Measurements from ENCODE around the gene OXSR1. TPM values are rescaled to one million over a fixed set of nuclear protein-coding genes. Genes with fewer than 3 reads are reported as not detected.

Gene OXSR1
- total and polyA plus RNA-seq, 8 donors: 7.0 to 49.9 (median 19.8) TPM

- Histone ChIP-seq H3K4me1 (peaks cover 0 to 9% (median 0%) of the 10 kb centered on the region in 4 donors), H3K36me3 (peaks cover 0 to 78% (median 65%) of the 10 kb centered on the region in 4 donors), H3K27me3 (no peaks in the 10 kb centered on the region), H3K4me3 (no peak overlapping the region), H3K9me3 (no peaks in the 10 kb centered on the region), H3K27ac (no peak overlapping the region)
- 90 to 99% (median 97%) methylated on average over 2 of the region's 2 CpGs for WGBS, 5 donors
- intact Hi-C loops (cut with DNase I; ENCODE audit: low total_unique reads): no loop called here
- DNase-seq: no peak
- no peak for TF ChIP-seq CTCF (IDR thresholded peaks at IDR 0.05)
- no peak for TF ChIP-seq POLR2A (IDR thresholded peaks at IDR 0.05)
- TF ChIP-seq EP300 (IDR thresholded peaks at IDR 0.05): no peak
These were observed 60.9 kb downstream of the OXSR1 start for GRCh38 chr3:38226273-38226672.

GRCh38 chr3:38227989-38228388 is 62.7 kb downstream of the OXSR1 start:
- Histone ChIP-seq H3K27ac (no peak overlapping the region), H3K9me3 (no peaks in the 10 kb centered on the region), H3K4me3 (no peak overlapping the region), H3K36me3 (peaks cover 0 to 76% (median 69%) of the 10 kb centered on the region in 4 donors), H3K4me1 (peaks cover 0 to 5% (median 0%) of the 10 kb centered on the region in 4 donors), H3K27me3 (no peaks in the 10 kb centered on the region)
- WGBS, 5 donors: 76 to 87% (median 84%) methylated on average over 2 of the region's 2 CpGs
- intact Hi-C loops (cut with DNase I; ENCODE audit: low total_unique reads): no loop called here
- DNase-seq: no peak
- TF ChIP-seq POLR2A (IDR thresholded peaks at IDR 0.05) (no peak), EP300 (IDR thresholded peaks at IDR 0.05) (no peak), CTCF (IDR thresholded peaks at IDR 0.05) (no peak), POLR2AphosphoS5 (IDR thresholded peaks at IDR 0.05) (no peak)

- DNase-seq: no peak
- 93 to 96% (median 93%) methylated on average over 1 of the region's 1 CpG for WGBS, 5 donors
- Histone ChIP-seq H3K27me3 (no peaks in the 10 kb centered on the region), H3K4me3 (no peak overlapping the region), H3K36me3 (peaks cover 0 to 74% (median 64%) of the 10 kb centered on the region in 4 donors), H3K27ac (no peak overlapping the region), H3K4me1 (peaks cover 0 to 5% (median 0%) of the 10 kb centered on the region in 4 donors), H3K9me3 (no peaks in the 10 kb centered on the region)
- TF ChIP-seq POLR2AphosphoS5 (IDR thresholded peaks at IDR 0.05) (no peak), EP300 (IDR thresholded peaks at IDR 0.05) (no peak), POLR2A (IDR thresholded peaks at IDR 0.05) (no peak), CTCF (IDR thresholded peaks at IDR 0.05) (no peak)
- intact Hi-C loops (cut with DNase I; ENCODE audit: low total_unique reads): no loop called here
These were observed 63.7 kb downstream of the OXSR1 start for GRCh38 chr3:38229036-38229435.

- Histone ChIP-seq H3K9me3 (peaks cover 0 to 7% (median 5%) of the 10 kb centered on the region in 4 donors), H3K4me3 (no peak overlapping the region), H3K4me1 (peaks cover 0 to 5% (median 0%) of the 10 kb centered on the region in 4 donors), H3K27ac (no peak overlapping the region), H3K36me3 (peaks cover 0 to 67% (median 57%) of the 10 kb centered on the region in 4 donors), H3K27me3 (no peaks in the 10 kb centered on the region)
- intact Hi-C loops (cut with DNase I; ENCODE audit: low total_unique reads): no loop called here
- TF ChIP-seq CTCF (IDR thresholded peaks at IDR 0.05) (no peak), EP300 (IDR thresholded peaks at IDR 0.05) (no peak), POLR2A (IDR thresholded peaks at IDR 0.05) (no peak), POLR2AphosphoS5 (IDR thresholded peaks at IDR 0.05) (no peak)
- DNase-seq: no peak
- 80 to 97% (median 92%) methylated on average over 2 of the region's 2 CpGs for WGBS, 5 donors
These were observed 67.4 kb downstream of the OXSR1 start for GRCh38 chr3:38232701-38233100.

Data from stomach (tissue), 9 donors.